Colonic mucosa (tissue), 4 donors: Measurements from ENCODE around the gene AHI1. TPM values are rescaled to one million over a fixed set of nuclear protein-coding genes. Genes with fewer than 3 reads are reported as not detected.
"Not testable (repeated sequence)": the region's sequence is repeated elsewhere in the genome, so short reads cannot be mapped to it uniquely, and the experiment has no call there.

Source experiments
- DNase-seq: peaks from one replicate; pipeline ENCODE4 v3.0.0-alpha.2; 2020
- H3K27ac ChIP-seq: fragments of 200-600 bp; one replicate; pipeline ENCODE4 v1.8.0; 2021
- H3K27me3 ChIP-seq: fragments of 200-600 bp; one replicate; pipeline ENCODE4 v1.8.0; 2021
- H3K36me3 ChIP-seq: fragments of 200-600 bp; one replicate; pipeline ENCODE4 v1.8.0; 2021
- H3K4me1 ChIP-seq: fragments of 200-600 bp; one replicate; pipeline ENCODE4 v1.8.0; 2021; ENCODE audit warnings: mild to moderate bottlenecking
- H3K4me3 ChIP-seq: fragments of 200-600 bp; one replicate; pipeline ENCODE4 v1.8.0; 2021
- H3K9ac ChIP-seq, 2 donors: one replicate each; pipeline ENCODE4 v1.7.0; 2013; ENCODE audit warnings: control low read depth in 2 of 2, low read depth in 2 of 2, low read length in 2 of 2
- H3K9me3 ChIP-seq: fragments of 200-600 bp; one replicate; pipeline ENCODE4 v1.8.0; 2021
- intact Hi-C: fragments of 100-400 bp; cut with DNase I; formaldehyde crosslinking; loops from one replicate; pipeline ENCODE4 v1.14.1; 2022
- total RNA-seq, 2 donors: library from RNA; stranded (reverse); fragmentation: NEBNext Ultra II Directional in 1 of 2; extraction: Animal tissue kit (Norgen Biotek cat#: 25700) in 1 of 2; gene quantifications; one replicate each; pipeline ENCODE4 v1.2.1, GENCODE V29; 2021
- TF ChIP-seq, protein P1 (sequence below): fragments of 200-600 bp; IDR thresholded peaks from one replicate; pipeline ENCODE4 v1.8.0; 2022; ENCODE audit warnings: antibody characterized with exemption, mild to moderate bottlenecking
- donor health status: healthy.
- donor health status: DM: no; HTN: no; CAD: no.
- donor health status: DM: no; HTN: no; CAD: no.

AHI1 gene
- total RNA-seq, 2 donors from 2014 or later = 21.0 to 25.5 TPM

DNA sequence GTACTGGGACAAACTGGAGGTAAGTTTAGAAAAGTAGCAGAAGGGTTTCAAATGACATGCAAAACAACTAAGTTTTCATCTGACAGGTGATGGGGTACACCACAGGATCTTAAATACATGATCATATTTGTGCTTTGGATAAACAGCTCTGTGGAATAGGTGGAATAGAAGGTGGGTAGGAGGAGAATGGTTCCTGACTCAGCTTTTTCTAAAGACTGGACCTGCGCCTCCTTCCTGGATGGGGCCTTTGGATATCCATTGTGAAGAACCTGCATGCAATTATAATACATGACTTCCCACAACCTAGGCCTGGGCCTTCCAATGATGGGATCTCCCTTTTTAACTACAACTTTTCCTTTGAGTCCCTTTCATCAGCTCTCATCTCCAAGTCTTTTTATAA is 145.9 kb downstream of the AHI1 start:
- no peaks in the 10 kb centered on the region for H3K9me3 ChIP-seq
- TF ChIP-seq, protein P1, sequence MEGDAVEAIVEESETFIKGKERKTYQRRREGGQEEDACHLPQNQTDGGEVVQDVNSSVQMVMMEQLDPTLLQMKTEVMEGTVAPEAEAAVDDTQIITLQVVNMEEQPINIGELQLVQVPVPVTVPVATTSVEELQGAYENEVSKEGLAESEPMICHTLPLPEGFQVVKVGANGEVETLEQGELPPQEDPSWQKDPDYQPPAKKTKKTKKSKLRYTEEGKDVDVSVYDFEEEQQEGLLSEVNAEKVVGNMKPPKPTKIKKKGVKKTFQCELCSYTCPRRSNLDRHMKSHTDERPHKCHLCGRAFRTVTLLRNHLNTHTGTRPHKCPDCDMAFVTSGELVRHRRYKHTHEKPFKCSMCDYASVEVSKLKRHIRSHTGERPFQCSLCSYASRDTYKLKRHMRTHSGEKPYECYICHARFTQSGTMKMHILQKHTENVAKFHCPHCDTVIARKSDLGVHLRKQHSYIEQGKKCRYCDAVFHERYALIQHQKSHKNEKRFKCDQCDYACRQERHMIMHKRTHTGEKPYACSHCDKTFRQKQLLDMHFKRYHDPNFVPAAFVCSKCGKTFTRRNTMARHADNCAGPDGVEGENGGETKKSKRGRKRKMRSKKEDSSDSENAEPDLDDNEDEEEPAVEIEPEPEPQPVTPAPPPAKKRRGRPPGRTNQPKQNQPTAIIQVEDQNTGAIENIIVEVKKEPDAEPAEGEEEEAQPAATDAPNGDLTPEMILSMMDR = no peak

DNA sequence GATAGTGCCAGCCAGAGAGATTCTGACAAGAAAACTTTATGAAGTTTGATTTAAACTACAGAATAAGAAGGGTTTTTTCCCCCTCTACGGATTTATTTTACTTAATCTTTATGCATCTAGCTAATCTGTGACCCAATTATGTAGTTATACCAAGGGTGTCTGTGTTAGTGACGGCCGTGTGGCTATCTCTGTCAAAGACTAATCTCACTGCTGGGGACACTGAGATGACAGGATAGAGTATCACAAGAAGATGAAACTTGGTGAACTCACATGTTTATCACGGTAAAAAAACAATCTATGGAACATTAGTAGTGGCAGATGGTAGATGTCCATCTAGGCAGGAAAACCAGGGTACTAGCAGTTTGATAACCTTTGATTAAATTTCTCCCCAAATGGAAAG is 149.7 kb downstream of the AHI1 start:
- no peak for DNase-seq
- no peak overlapping the region for H3K27ac ChIP-seq
- TF ChIP-seq, protein P1 = no peak
- intact Hi-C loops = no loop called here
- no peaks in the 10 kb centered on the region for H3K9me3 ChIP-seq
- no peaks in the 10 kb centered on the region for H3K36me3 ChIP-seq
- H3K4me3 ChIP-seq = no peak overlapping the region
- H3K4me1 ChIP-seq = no peaks in the 10 kb centered on the region
- H3K9ac ChIP-seq = no peak overlapping the region
- H3K27me3 ChIP-seq = no peaks in the 10 kb centered on the region

More for the DNA sequence above, 145.9 kb downstream of the AHI1 start:
- no peak for DNase-seq
- Histone ChIP-seq H3K27me3 (no peaks in the 10 kb centered on the region), H3K9ac (no peak overlapping the region), H3K36me3 (no peaks in the 10 kb centered on the region), H3K27ac (no peak overlapping the region), H3K4me3 (no peak overlapping the region), H3K4me1 (no peaks in the 10 kb centered on the region)
- intact Hi-C loops = no loop called here

DNA sequence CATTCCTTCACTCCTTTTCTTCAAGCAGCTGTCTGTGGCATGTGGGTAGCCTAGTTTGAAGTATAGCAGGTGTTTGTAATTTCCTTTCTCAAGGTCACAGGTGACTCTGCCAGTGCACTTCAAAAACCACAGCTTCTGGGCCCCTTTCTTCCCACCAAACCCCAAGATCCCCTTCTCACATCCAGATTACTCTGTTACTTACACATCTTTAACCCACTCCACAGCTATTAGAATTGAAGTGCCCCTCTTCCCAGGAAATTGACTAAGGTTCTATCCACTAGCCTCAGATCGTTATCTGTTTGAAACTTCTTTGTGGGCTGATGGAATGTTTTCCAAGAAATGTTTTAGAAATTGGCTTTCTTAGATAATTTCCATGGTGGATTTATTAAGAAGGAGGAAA is 150.8 kb downstream of the AHI1 start:
- H3K36me3 ChIP-seq = no peaks in the 10 kb centered on the region
- DNase-seq = no peak
- intact Hi-C loops = no loop called here

DNA sequence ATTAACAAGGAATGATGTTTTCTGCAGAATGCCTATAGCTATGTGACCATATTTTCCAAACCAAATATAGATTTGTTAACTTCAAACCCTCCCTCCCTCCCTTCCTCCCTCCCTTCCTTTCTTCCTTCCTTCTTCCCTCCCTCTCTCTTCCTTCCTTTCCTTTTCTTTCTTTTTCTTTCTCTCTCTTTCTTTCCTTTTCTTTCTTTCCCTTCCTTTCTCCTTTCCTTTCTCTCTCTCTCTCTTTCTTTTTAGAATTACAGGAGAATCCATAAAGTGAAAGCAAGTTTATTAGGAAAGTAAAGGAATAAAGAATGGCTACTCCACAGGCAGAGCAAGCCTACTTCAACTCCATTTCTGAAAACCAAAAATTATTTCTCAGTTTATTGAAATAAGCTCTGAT is 153.0 kb downstream of the AHI1 start:
- H3K4me3 ChIP-seq = no peak overlapping the region
- intact Hi-C loops = no loop called here
- H3K27ac ChIP-seq = no peak overlapping the region
- no peaks in the 10 kb centered on the region for H3K4me1 ChIP-seq
- no peaks in the 10 kb centered on the region for H3K9me3 ChIP-seq
- no peak for DNase-seq
- no peak overlapping the region for H3K9ac ChIP-seq
- TF ChIP-seq, protein P1 = no peak
- H3K36me3 ChIP-seq = no peaks in the 10 kb centered on the region
- H3K27me3 ChIP-seq = no peaks in the 10 kb centered on the region

More for the DNA sequence above, 150.8 kb downstream of the AHI1 start:
- TF ChIP-seq, protein P1 = no peak
- no peak overlapping the region for H3K9ac ChIP-seq
- no peaks in the 10 kb centered on the region for H3K9me3 ChIP-seq
- H3K27me3 ChIP-seq = no peaks in the 10 kb centered on the region
- no peaks in the 10 kb centered on the region for H3K4me1 ChIP-seq
- H3K4me3 ChIP-seq = no peak overlapping the region
- H3K27ac ChIP-seq = no peak overlapping the region

DNA sequence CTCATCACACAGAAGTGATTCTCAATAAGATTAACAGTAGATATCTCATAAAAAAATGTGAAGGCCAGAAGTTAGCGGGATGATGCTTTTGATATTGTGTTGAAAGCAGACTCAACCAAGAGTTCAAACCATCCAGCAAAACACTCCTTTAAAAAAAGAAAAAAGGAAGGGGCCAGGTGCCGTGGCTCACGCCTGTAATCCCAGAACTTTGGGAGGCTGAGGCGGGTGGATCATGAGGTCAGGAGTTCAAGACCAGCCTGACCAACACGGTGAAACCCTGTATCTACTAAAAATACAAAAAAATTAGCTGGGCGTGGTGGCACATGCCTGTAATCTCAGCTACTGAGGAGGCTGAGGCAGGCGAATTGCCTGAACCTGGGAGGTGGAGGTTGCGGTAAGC is 157.6 kb downstream of the AHI1 start:
- H3K36me3 ChIP-seq, H3K4me3 ChIP-seq, DNase-seq, intact Hi-C loops, H3K9ac ChIP-seq, H3K27me3 ChIP-seq, H3K27ac ChIP-seq, H3K9me3 ChIP-seq, H3K4me1 ChIP-seq: not testable (repeated sequence)

DNA sequence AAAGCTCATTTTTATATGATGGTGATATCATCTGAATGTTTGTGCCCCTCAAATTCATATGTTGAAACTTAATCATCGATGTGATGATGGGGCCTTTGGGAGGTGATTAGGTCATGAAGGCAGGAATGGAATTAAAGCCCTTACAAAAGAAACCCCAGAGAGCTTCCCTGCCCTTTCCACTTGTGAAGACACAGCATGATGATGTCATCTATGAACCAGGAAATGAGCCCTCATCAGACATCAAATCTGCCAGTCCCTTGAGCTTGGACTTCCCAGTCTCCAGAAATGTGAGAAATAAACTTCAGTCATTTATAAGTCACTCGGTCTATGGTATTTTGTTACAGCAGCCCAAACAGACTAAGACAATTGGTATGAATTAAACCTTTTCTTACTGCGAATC is 163.4 kb downstream of the AHI1 start:
- intact Hi-C loops = no loop called here
- Histone ChIP-seq H3K27ac (no peak overlapping the region), H3K27me3 (no peaks in the 10 kb centered on the region), H3K4me1 (no peaks in the 10 kb centered on the region), H3K36me3 (no peaks in the 10 kb centered on the region), H3K4me3 (no peak overlapping the region), H3K9me3 (no peaks in the 10 kb centered on the region), H3K9ac (no peak overlapping the region)
- DNase-seq = no peak
- TF ChIP-seq, protein P1 = no peak
